HG02610 (cell line): ENCODE data around the gene MED14.

Experiments used
- ATAC-seq: cut with Tn5 transposase; IDR thresholded peaks from one replicate; pipeline ENCODE4 v1.9.1; 2021; ENCODE audit warnings: mild to moderate bottlenecking, moderate library complexity; ENCODE audit not compliant: unreplicated experiment

The MED14 gene

DNA sequence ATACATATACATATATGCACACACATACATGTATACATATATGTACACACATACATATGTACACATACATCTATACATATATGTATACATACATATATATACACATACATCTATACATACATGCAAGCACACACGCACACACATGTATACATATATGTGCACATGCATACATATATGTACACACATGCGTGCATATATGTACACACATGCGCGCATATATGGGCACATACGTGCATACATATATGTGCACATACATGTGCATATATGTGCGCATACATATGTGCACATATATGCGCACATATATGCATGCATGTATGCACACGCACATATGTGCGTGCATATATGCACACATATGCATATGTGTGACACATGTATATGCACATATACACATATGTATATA, 119.4 kb downstream of the MED14 start:
- no peak for ATAC-seq

- no peak for ATAC-seq
Measured at GRCh38 chrX:40612511-40612910, 122.8 kb downstream of the MED14 start.

- ATAC-seq, result no peak
Measured at GRCh38 chrX:40607381-40607780, 128.0 kb downstream of the MED14 start.

DNA sequence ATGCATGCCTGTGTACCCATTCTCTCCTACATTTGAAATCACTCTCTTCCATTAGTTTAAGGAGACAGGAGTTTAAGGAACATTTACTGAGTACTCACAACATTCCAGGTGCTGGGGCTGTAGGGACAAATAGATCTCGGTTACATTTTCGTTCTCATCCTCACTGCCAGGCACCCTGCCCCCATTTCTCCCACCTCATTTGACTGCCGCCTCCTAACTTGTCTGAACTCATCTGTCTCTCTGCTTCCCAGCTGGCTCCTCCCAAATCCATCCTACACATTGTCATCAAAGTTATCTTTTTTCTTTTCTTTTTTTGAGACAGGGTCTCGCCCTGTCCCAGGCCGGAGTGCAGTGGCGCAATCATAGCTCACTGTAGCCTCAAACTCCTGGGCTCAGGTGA, 131.9 kb downstream of the MED14 start:
- no peak for ATAC-seq
